Measurements from ENCODE around the gene LTBP1. TPM values are rescaled to one million over a fixed set of nuclear protein-coding genes. Genes with fewer than 3 reads are reported as not detected.
"Not testable (repeated sequence)": the region's sequence is repeated elsewhere in the genome, so short reads cannot be mapped to it uniquely, and the experiment has no call there.

LTBP1 gene
- total RNA-seq, 4 donors from 2014 or later = 8.7 to 18.7 (median 13.0) TPM

DNA sequence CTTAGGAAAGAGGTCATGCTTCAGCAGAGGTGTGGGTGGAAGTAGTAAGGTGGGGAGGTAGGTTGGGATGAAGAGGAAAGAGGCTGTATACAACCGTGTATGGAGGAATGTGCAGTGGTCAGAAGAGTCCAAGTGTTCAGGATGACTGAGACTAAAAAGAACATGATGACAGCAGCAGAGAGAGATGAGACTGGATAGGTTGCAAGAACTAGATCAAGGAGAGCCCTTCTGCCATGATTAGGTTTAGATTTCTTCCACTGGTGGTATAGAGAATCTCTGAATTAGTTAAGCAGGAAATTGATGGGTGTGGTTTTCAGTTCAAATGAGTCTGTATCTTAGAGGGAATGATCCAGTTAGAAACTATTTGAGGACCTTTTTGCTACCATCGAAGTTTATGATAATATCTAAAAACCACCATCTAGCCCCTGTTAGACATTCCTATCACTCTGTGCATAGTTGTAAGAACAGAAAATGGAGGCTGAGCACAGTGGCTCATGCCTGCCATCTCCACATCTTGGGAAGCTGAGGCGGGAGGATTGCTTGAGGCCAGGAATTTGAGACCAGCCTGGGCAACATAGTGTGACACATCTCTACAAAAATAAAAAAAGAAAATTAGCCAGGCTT is 221.0 kb downstream of the LTBP1 start:
- Histone ChIP-seq H3K4me3 (no peak overlapping the region), H3K4me1 (peaks cover 7% of the 10 kb centered on the region), H3K9me3 (no peaks in the 10 kb centered on the region), H3K27me3 (no peaks in the 10 kb centered on the region), H3K27ac (no peak overlapping the region), H3K36me3 (no peaks in the 10 kb centered on the region)
- TF ChIP-seq POLR2AphosphoS5 (IDR thresholded peaks at IDR 0.05) (no peak), EP300 (IDR thresholded peaks at IDR 0.05) (no peak), POLR2A (IDR thresholded peaks at IDR 0.05) (no peak)
- TF ChIP-seq, protein P1, sequence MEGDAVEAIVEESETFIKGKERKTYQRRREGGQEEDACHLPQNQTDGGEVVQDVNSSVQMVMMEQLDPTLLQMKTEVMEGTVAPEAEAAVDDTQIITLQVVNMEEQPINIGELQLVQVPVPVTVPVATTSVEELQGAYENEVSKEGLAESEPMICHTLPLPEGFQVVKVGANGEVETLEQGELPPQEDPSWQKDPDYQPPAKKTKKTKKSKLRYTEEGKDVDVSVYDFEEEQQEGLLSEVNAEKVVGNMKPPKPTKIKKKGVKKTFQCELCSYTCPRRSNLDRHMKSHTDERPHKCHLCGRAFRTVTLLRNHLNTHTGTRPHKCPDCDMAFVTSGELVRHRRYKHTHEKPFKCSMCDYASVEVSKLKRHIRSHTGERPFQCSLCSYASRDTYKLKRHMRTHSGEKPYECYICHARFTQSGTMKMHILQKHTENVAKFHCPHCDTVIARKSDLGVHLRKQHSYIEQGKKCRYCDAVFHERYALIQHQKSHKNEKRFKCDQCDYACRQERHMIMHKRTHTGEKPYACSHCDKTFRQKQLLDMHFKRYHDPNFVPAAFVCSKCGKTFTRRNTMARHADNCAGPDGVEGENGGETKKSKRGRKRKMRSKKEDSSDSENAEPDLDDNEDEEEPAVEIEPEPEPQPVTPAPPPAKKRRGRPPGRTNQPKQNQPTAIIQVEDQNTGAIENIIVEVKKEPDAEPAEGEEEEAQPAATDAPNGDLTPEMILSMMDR (IDR thresholded peaks at IDR 0.05) = no peak
- no peak for DNase-seq (ENCODE audit: low spot score in 2 of 2)
- WGBS = 73% methylated on average over 3 of the region's 3 CpGs

DNA sequence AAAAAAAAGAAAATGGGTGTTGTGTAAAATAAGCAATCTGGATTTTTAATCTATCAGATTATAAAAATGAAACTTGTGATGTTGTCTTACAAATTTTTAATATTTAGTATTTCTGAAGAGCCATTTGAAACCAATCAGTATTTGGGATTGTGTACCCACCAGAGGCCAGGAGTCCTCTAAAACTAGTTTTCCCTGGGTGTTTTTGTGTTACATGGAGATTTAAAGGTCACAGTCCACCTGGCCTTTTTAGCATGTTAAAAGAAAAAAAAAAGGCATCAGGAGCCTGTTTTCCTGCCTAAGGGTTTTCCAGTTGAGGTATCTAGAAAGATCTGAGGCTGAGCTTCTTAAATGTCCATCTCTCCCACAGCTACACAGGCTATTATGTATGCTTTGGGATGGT is 221.7 kb downstream of the LTBP1 start:
- DNase-seq (ENCODE audit: low spot score in 2 of 2) = no peak
- no peaks in the 10 kb centered on the region for H3K9me3 ChIP-seq
- H3K4me1 ChIP-seq = peaks cover 7% of the 10 kb centered on the region
- H3K36me3 ChIP-seq = no peaks in the 10 kb centered on the region
- no peaks in the 10 kb centered on the region for H3K27me3 ChIP-seq
- H3K4me3 ChIP-seq = no peak overlapping the region
- H3K27ac ChIP-seq = no peak overlapping the region
- TF ChIP-seq, protein P1 (IDR thresholded peaks at IDR 0.05) = no peak
- no peak for TF ChIP-seq POLR2AphosphoS5 (IDR thresholded peaks at IDR 0.05)
- TF ChIP-seq POLR2A (IDR thresholded peaks at IDR 0.05) = no peak

DNA sequence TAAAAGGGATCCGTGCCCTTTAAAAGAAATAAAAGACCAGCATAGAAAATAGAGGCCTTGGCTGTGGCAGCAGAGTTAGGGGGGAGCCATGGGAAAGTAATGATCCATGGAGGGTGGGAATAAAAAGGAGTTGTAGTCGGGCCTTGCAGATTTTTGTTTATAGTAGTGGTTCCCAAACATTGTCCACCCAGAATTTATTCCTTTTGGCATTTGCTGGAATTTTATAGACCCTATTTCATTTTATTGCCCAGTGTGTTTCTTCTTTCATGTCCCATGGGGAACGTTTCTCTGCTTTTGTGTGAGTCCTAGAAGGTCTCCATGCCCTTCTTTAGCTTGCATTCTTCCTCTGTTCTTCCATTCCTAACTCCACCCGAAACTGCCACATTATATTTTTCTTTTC is 222.2 kb downstream of the LTBP1 start:
- WGBS = 52% methylated on average over 4 of the region's 4 CpGs
- H3K27ac ChIP-seq = no peak overlapping the region
- no peaks in the 10 kb centered on the region for H3K27me3 ChIP-seq
- no peak for DNase-seq (ENCODE audit: low spot score in 2 of 2)
- H3K9me3 ChIP-seq = no peaks in the 10 kb centered on the region
- peaks cover 7% of the 10 kb centered on the region for H3K4me1 ChIP-seq
- H3K36me3 ChIP-seq = no peaks in the 10 kb centered on the region
- no peak for TF ChIP-seq POLR2A (IDR thresholded peaks at IDR 0.05)
- TF ChIP-seq POLR2AphosphoS5 (IDR thresholded peaks at IDR 0.05) = no peak
- TF ChIP-seq EP300 (IDR thresholded peaks at IDR 0.05) = no peak
- TF ChIP-seq, protein P1 (IDR thresholded peaks at IDR 0.05) = no peak
- H3K4me3 ChIP-seq = no peak overlapping the region

DNA sequence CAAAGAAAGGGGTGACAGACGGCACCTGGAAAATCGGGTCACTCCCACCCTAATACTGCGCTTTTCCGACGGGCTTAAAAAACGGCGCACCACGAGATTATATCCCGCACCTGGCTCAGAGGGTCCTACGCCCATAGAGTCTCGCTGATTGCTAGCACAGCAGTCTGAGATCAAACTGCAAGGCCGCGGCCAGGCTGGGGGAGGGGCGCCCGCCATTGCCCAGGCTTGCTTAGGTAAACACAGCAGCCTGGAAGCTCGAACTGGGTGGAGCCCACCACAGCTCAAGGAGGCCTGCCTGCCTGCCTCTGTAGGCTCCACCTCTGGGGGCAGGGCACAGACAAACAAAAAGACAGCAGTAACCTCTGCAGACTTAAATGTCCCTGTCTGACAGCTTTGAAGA is 223.5 kb downstream of the LTBP1 start:
- whole genome bisulfite sequencing = 100% methylated on average over 5 of the region's 16 CpGs
- not testable (repeated sequence) for H3K27ac ChIP-seq; H3K4me3 ChIP-seq; H3K9me3 ChIP-seq; H3K36me3 ChIP-seq; H3K4me1 ChIP-seq; DNase-seq (ENCODE audit: low spot score in 2 of 2); H3K27me3 ChIP-seq

DNA sequence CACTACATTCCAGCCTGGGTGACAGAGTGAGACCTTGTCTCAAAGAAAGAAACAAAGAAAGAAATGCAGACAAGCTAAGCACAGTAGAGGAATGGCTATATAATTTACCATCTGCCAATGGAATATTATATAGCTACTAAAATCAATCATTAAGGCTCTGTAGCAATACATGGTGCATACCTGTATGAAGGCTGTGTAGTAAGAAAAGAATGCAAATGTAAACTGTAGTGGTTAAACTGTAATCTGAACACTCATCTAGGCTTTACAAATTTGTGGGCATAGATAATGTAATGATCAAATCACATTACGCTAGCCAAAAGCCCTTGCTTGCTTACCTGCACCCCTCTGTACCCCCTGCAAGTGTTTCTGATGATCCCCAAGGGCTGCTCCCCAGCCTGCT is 230.9 kb downstream of the LTBP1 start:
- Histone ChIP-seq H3K4me1 (no peaks in the 10 kb centered on the region), H3K27ac (no peak overlapping the region), H3K36me3 (no peaks in the 10 kb centered on the region), H3K9me3 (no peaks in the 10 kb centered on the region), H3K27me3 (no peaks in the 10 kb centered on the region), H3K4me3 (no peak overlapping the region)
- WGBS = 80% methylated on average over 1 of the region's 1 CpG
- no peak for DNase-seq (ENCODE audit: low spot score in 2 of 2)
- no peak for TF ChIP-seq POLR2AphosphoS5 (IDR thresholded peaks at IDR 0.05)
- no peak for TF ChIP-seq EP300 (IDR thresholded peaks at IDR 0.05)
- TF ChIP-seq POLR2A (IDR thresholded peaks at IDR 0.05) = no peak
- TF ChIP-seq, protein P1 (IDR thresholded peaks at IDR 0.05) = no peak

DNA sequence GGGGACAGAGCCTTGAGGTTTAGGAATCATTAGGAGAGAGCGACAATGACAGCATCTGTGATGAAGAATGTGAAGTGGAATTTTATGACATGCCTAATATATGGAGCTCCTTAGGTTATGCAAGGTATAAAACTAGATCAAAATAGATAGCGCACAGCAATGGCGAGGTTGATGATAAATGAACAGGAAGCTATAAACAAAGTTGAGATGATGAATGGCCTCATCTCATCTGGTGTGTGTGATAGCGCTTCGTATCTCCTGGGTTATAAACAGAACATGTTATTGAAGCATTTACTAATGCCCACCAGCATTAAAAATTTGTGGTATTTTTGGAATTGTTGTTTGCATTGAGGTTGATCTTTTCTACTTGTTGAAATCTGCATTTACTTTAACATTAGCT is 231.5 kb downstream of the LTBP1 start:
- no peaks in the 10 kb centered on the region for H3K9me3 ChIP-seq
- no peaks in the 10 kb centered on the region for H3K36me3 ChIP-seq
- H3K4me3 ChIP-seq = no peak overlapping the region
- no peak overlapping the region for H3K27ac ChIP-seq
- no peak for DNase-seq (ENCODE audit: low spot score in 2 of 2)
- H3K4me1 ChIP-seq = no peaks in the 10 kb centered on the region
- 88% methylated on average over 5 of the region's 5 CpGs for WGBS
- H3K27me3 ChIP-seq = no peaks in the 10 kb centered on the region
- TF ChIP-seq, protein P1 (IDR thresholded peaks at IDR 0.05) = no peak
- TF ChIP-seq EP300 (IDR thresholded peaks at IDR 0.05) (no peak), POLR2AphosphoS5 (IDR thresholded peaks at IDR 0.05) (no peak), POLR2A (IDR thresholded peaks at IDR 0.05) (no peak)

Data from suprapubic skin (tissue), 4 donors.